Neuronal stem cell (in vitro differentiated cells): ENCODE data around the gene STH.

Experiments
- DNase-seq: peaks from one replicate; pipeline ENCODE4 v3.0.0-alpha.2; 2013; ENCODE audit warnings: low spot score
- H2AFZ ChIP-seq: one replicate; pipeline ENCODE4 v1.6.1; 2013; ENCODE audit warnings: mild to moderate bottlenecking, low read length, inconsistent platforms
- H2AK5ac ChIP-seq: 2 replicates; pipeline ENCODE4 v1.6.1; 2013; ENCODE audit warnings: low read depth, mild to moderate bottlenecking, inconsistent platforms, low read length, moderate library complexity, mixed read lengths
- H2BK120ac ChIP-seq: 2 replicates; pipeline ENCODE4 v1.6.1; 2013; ENCODE audit warnings: low read depth, mild to moderate bottlenecking, inconsistent platforms, low read length, moderate library complexity, mixed read lengths
- H2BK12ac ChIP-seq: one replicate; pipeline ENCODE4 v1.6.1; 2013; ENCODE audit warnings: low read length, inconsistent platforms
- H2BK15ac ChIP-seq: 2 replicates; pipeline ENCODE4 v1.6.1; 2013; ENCODE audit warnings: mild to moderate bottlenecking, low read length, inconsistent platforms, mixed read lengths
- H2BK5ac ChIP-seq: one replicate; pipeline ENCODE4 v1.6.1; 2013; ENCODE audit warnings: inconsistent platforms, mild to moderate bottlenecking, low read length, moderate library complexity
- H3K14ac ChIP-seq: one replicate; pipeline ENCODE4 v1.6.1; 2013; ENCODE audit warnings: low read length, inconsistent platforms
- H3K18ac ChIP-seq: 2 replicates; pipeline ENCODE4 v1.6.1; 2013; ENCODE audit warnings: low read length, inconsistent platforms
- H3K23ac ChIP-seq: 2 replicates; pipeline ENCODE4 v1.6.1; 2013; ENCODE audit warnings: low read depth, mild to moderate bottlenecking, mixed read lengths, low read length, inconsistent platforms; ENCODE audit not compliant: poor library complexity
- H3K27ac ChIP-seq: replicated peaks from 3 replicates; pipeline ENCODE4 v1.5.1; 2013; ENCODE audit warnings: low read length, inconsistent platforms
- H3K27me3 ChIP-seq, 3 experiments: 2 replicates each; pipeline ENCODE4 v1.6.1; 2013; ENCODE audit warnings: low read length in 3 of 3, mild to moderate bottlenecking in 2 of 3, inconsistent platforms in 1 of 3, low read depth in 1 of 3, mixed read lengths in 1 of 3, moderate library complexity in 1 of 3; ENCODE audit not compliant: control insufficient read depth in 3 of 3, insufficient read depth in 3 of 3
- H3K36me3 ChIP-seq, 2 donors: replicated peaks in 1 of 2; 2 replicates each; pipeline ENCODE4 v1.6.1; 2013; ENCODE audit warnings: low read length in 2 of 2; ENCODE audit not compliant: control insufficient read depth in 2 of 2, insufficient read depth in 2 of 2
- H3K4ac ChIP-seq: 2 replicates; pipeline ENCODE4 v1.6.1; 2013; ENCODE audit warnings: inconsistent platforms, mild to moderate bottlenecking, low read length, moderate library complexity
- H3K4me1 ChIP-seq, 2 donors: 1 replicate in 1 of 2; 2 replicates in 1 of 2; pipeline ENCODE4 v1.6.1; 2013; ENCODE audit warnings: low read length in 2 of 2, low read depth in 1 of 2; ENCODE audit not compliant: control insufficient read depth in 2 of 2, insufficient read depth in 1 of 2
- H3K4me2 ChIP-seq: one replicate; pipeline ENCODE4 v1.6.1; 2013; ENCODE audit warnings: mild to moderate bottlenecking, low read length, inconsistent platforms; ENCODE audit not compliant: insufficient read depth, poor library complexity, severe bottlenecking
- H3K4me3 ChIP-seq, 2 donors: 2 replicates each; pipeline ENCODE4 v1.5.1; 2013; ENCODE audit warnings: low read length in 2 of 2, mild to moderate bottlenecking in 2 of 2, inconsistent platforms in 1 of 2, moderate library complexity in 1 of 2
- H3K79me1 ChIP-seq: one replicate; pipeline ENCODE4 v1.6.1; 2013; ENCODE audit warnings: low read depth, mild to moderate bottlenecking, inconsistent platforms, low read length, moderate library complexity
- H3K9ac ChIP-seq: one replicate; pipeline ENCODE4 v1.6.1; 2013; ENCODE audit warnings: mild to moderate bottlenecking, low read depth, low read length, inconsistent platforms; ENCODE audit not compliant: poor library complexity
- H3K9me3 ChIP-seq, 2 donors: replicated peaks in 1 of 2; 2 replicates each; pipeline versions ENCODE3 to v1.6.1; 2013; ENCODE audit warnings: low read length in 2 of 2, mild to moderate bottlenecking in 2 of 2, inconsistent platforms in 1 of 2, low read depth in 1 of 2, mixed read lengths in 1 of 2, moderate library complexity in 1 of 2; ENCODE audit not compliant: control insufficient read depth in 2 of 2, insufficient read depth in 1 of 2
- H4K8ac ChIP-seq: one replicate; pipeline ENCODE4 v1.6.1; 2013; ENCODE audit warnings: low read depth, mild to moderate bottlenecking, inconsistent platforms, low read length, moderate library complexity
- H4K91ac ChIP-seq: one replicate; pipeline ENCODE4 v1.6.1; 2013; ENCODE audit warnings: low read length, low read depth, mild to moderate bottlenecking, inconsistent platforms; ENCODE audit not compliant: poor library complexity
- WGBS, 2 donors: extraction: QIAGEN DNeasy Blood & Tissue Kit; methylation state at CpG; one replicate each; pipeline ENCODE4 v1.1.7; 2013; ENCODE audit warnings: missing lambda C conversion rate in 2 of 2, mixed read lengths in 1 of 2; ENCODE audit not compliant: insufficient read length in 2 of 2, insufficient replicate concordance in 1 of 2; ENCODE audit errors: extremely low coverage in 2 of 2; 5-methylcytosine and 5-hydroxymethylcytosine counted together

Gene STH

DNA sequence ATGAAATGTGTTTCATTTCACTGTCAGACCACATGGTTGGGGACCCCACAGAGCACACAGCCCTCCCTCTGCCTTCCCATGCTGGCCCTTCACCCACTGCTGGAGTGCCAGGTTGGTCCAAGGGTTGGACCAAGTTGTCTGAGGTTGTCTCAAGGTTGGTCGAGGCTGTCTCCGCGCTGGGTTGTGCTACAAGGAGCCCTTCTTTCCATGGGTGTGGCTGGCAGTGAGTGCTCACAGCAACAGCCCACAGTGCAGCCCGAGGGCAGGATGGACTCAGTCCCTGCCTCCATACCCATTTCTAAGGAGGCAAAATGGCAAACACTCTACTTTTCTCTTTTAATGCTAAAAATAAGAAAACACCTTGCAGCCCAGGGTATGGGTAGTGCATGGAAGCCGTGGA lies 35.8 kb upstream of the STH start:
- Histone ChIP-seq H3K9ac (no peak overlapping the region), H4K8ac (no peak overlapping the region), H2BK120ac (no peak overlapping the region), H3K36me3 (no peaks in the 10 kb centered on the region), H2AK5ac (no peak overlapping the region), H2BK12ac (no peak overlapping the region), H2BK15ac (no peak overlapping the region), H3K79me1 (no peaks in the 10 kb centered on the region), H3K4me1 (no peaks in the 10 kb centered on the region), H3K18ac (no peak overlapping the region), H3K14ac (no peak overlapping the region), H4K91ac (no peak overlapping the region), H3K27ac (no peak overlapping the region), H2AFZ (no peak overlapping the region), H3K4ac (no peak overlapping the region), H3K4me2 (no peak overlapping the region), H3K23ac (peak overlapping the region; percentile 22), H3K27me3 (peaks cover 0 to 8% (median 0%) of the 10 kb centered on the region in 3 experiments), H3K9me3 (no peaks in the 10 kb centered on the region), H3K4me3 (peak overlapping the region in 1 of 2 donors; percentile 31), H2BK5ac (no peak overlapping the region)
- DNase-seq, result no peak
- WGBS, 2 donors, result no CpG with 5 or more reads among the region's 5 CpGs

GRCh38 chr17:45963889-45964288 lies 35.2 kb upstream of the STH start:
- H2BK15ac ChIP-seq, result no peak overlapping the region
- H4K91ac ChIP-seq, result no peak overlapping the region
- peak overlapping the region; percentile 27 for H3K18ac ChIP-seq
- H3K4me2 ChIP-seq, result no peak overlapping the region
- no peak overlapping the region for H3K23ac ChIP-seq
- no peak overlapping the region for H2BK12ac ChIP-seq
- no peak overlapping the region for H3K4ac ChIP-seq
- peak overlapping the region; percentile 14 for H3K9ac ChIP-seq
- H2BK120ac ChIP-seq, result no peak overlapping the region
- H4K8ac ChIP-seq, result no peak overlapping the region
- no peak for DNase-seq
- WGBS, 2 donors, result 100% methylated on average over 1 of the region's 5 CpGs; no CpG with 5 or more reads in 1 of the 2 donors
- H2AK5ac ChIP-seq, result no peak overlapping the region
- no peaks in the 10 kb centered on the region for H3K9me3 ChIP-seq
- H3K14ac ChIP-seq, result no peak overlapping the region
- H3K4me1 ChIP-seq, result no peaks in the 10 kb centered on the region
- no peaks in the 10 kb centered on the region for H3K36me3 ChIP-seq
- H3K79me1 ChIP-seq, result no peaks in the 10 kb centered on the region
- H3K27ac ChIP-seq, result no peak overlapping the region
- no peak overlapping the region for H2BK5ac ChIP-seq
- no peak overlapping the region for H3K4me3 ChIP-seq
- H2AFZ ChIP-seq, result no peak overlapping the region
- H3K27me3 ChIP-seq, result peaks cover 0 to 8% (median 0%) of the 10 kb centered on the region in 3 experiments

- Histone ChIP-seq H2BK5ac (no peak overlapping the region), H3K4me2 (no peak overlapping the region), H3K18ac (no peak overlapping the region), H3K36me3 (no peaks in the 10 kb centered on the region), H3K14ac (no peak overlapping the region), H3K23ac (no peak overlapping the region), H2AK5ac (no peak overlapping the region), H2BK120ac (no peak overlapping the region), H2BK12ac (no peak overlapping the region), H3K27ac (no peak overlapping the region), H3K4ac (no peak overlapping the region), H3K79me1 (no peaks in the 10 kb centered on the region), H3K9ac (no peak overlapping the region), H4K8ac (no peak overlapping the region), H3K4me3 (no peak overlapping the region), H3K4me1 (no peaks in the 10 kb centered on the region), H2AFZ (no peak overlapping the region), H3K27me3 (peaks cover 0 to 8% (median 0%) of the 10 kb centered on the region in 3 experiments), H3K9me3 (no peaks in the 10 kb centered on the region), H4K91ac (no peak overlapping the region), H2BK15ac (no peak overlapping the region)
- DNase-seq, result no peak
- WGBS, 2 donors, result 100% methylated on average over 2 of the region's 4 CpGs; no CpG with 5 or more reads in 1 of the 2 donors
Observed at GRCh38 chr17:45964634-45965033, 34.4 kb upstream of the STH start.

DNA sequence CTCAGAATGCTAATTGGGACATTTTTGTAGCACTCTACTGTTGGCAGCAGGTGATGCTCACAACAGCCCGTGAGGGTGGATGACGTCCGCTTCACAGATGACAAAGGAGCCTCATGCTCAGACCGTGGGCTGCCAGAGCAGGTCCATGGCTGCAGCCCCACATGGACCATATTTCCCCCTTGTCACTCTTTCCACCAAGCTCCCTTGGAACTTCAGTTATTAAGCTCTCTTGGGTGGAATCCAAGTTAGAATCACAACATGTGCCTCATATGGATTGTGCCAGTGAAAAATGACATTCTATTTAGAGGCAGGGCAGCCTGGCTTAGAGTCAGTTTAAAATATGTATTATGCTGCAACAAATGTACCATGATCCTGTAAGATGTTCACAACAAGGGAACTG lies 33.2 kb upstream of the STH start:
- no peak overlapping the region for H4K91ac ChIP-seq
- H3K36me3 ChIP-seq, result no peaks in the 10 kb centered on the region
- H3K79me1 ChIP-seq, result no peaks in the 10 kb centered on the region
- no peak for DNase-seq
- H3K18ac ChIP-seq, result no peak overlapping the region
- H2AK5ac ChIP-seq, result no peak overlapping the region
- H3K9me3 ChIP-seq, result no peaks in the 10 kb centered on the region
- no peak overlapping the region for H3K23ac ChIP-seq
- no peak overlapping the region for H3K4me3 ChIP-seq
- no peak overlapping the region for H2AFZ ChIP-seq
- H3K27me3 ChIP-seq, result peaks cover 0 to 8% (median 0%) of the 10 kb centered on the region in 3 experiments
- no peak overlapping the region for H3K4ac ChIP-seq
- no peak overlapping the region for H3K27ac ChIP-seq
- no CpG with 5 or more reads among the region's 4 CpGs for WGBS, 2 donors
- no peak overlapping the region for H3K4me2 ChIP-seq
- no peak overlapping the region for H3K9ac ChIP-seq
- H2BK15ac ChIP-seq, result no peak overlapping the region
- H2BK120ac ChIP-seq, result no peak overlapping the region
- H3K4me1 ChIP-seq, result no peaks in the 10 kb centered on the region
- H2BK5ac ChIP-seq, result no peak overlapping the region
- H3K14ac ChIP-seq, result no peak overlapping the region
- no peak overlapping the region for H4K8ac ChIP-seq
- H2BK12ac ChIP-seq, result no peak overlapping the region
